ENCODE results near the gene BMP6.

BMP6 gene

GRCh38 chr6:7805078-7805849 is 79.4 kb downstream of the BMP6 start:
- no peak overlapping the region for H3K27ac ChIP-seq
- TF ChIP-seq, protein P1, sequence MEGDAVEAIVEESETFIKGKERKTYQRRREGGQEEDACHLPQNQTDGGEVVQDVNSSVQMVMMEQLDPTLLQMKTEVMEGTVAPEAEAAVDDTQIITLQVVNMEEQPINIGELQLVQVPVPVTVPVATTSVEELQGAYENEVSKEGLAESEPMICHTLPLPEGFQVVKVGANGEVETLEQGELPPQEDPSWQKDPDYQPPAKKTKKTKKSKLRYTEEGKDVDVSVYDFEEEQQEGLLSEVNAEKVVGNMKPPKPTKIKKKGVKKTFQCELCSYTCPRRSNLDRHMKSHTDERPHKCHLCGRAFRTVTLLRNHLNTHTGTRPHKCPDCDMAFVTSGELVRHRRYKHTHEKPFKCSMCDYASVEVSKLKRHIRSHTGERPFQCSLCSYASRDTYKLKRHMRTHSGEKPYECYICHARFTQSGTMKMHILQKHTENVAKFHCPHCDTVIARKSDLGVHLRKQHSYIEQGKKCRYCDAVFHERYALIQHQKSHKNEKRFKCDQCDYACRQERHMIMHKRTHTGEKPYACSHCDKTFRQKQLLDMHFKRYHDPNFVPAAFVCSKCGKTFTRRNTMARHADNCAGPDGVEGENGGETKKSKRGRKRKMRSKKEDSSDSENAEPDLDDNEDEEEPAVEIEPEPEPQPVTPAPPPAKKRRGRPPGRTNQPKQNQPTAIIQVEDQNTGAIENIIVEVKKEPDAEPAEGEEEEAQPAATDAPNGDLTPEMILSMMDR (conservative IDR thresholded peaks at IDR 0.05): no peak

GRCh38 chr6:7805850-7806214 is 79.9 kb downstream of the BMP6 start:
- TF ChIP-seq, protein P1 (conservative IDR thresholded peaks at IDR 0.05): no peak
- H3K27ac ChIP-seq: no peak overlapping the region

DNA sequence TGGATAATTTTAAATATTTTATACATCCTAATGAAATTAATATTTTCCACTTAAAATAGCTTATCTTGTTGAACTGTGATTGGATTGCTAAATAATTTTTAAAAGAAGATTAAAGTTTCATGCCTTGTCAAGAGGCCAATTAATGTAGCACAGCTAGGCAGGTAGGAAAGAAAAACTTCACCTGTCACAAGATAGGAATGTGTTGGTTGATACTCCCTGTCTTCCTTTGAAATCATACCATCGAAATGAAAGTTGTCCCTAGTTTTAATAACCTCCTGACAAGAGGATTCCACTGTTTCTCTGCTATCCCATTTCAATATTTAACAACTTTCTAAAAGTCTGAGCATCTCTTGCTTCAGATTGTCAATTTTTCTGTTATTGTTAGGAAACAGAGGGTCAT is 80.8 kb downstream of the BMP6 start:
- TF ChIP-seq, protein P1 (conservative IDR thresholded peaks at IDR 0.05): no peak
- H3K27ac ChIP-seq: no peak overlapping the region

GRCh38 chr6:7809346-7809745 is 83.4 kb downstream of the BMP6 start:
- no peak overlapping the region for H3K27ac ChIP-seq
- TF ChIP-seq, protein P1 (conservative IDR thresholded peaks at IDR 0.05): no peak

GRCh38 chr6:7811441-7811840 is 85.5 kb downstream of the BMP6 start:
- TF ChIP-seq, protein P1 (conservative IDR thresholded peaks at IDR 0.05): no peak
- no peak overlapping the region for H3K27ac ChIP-seq

DNA sequence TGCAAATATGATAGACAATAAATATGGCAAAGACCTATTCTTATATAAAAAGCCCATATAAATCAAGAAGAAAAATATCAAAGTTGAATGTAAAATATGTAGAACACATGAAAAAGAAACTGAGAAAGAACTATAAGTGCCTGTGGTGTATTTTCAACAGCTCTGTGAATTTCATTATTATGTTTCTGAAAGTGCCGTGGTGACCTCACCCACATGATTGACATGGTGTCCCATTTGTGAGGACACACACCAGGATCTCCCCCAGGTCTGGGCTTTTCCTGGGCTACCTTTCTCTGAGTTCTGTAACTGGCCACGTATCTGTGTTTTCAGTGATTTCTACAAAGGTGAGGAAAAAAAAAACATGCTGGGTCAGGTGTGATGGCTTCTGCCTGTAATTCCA is 86.7 kb downstream of the BMP6 start:
- no peak overlapping the region for H3K27ac ChIP-seq
- TF ChIP-seq, protein P1 (conservative IDR thresholded peaks at IDR 0.05): no peak

DNA sequence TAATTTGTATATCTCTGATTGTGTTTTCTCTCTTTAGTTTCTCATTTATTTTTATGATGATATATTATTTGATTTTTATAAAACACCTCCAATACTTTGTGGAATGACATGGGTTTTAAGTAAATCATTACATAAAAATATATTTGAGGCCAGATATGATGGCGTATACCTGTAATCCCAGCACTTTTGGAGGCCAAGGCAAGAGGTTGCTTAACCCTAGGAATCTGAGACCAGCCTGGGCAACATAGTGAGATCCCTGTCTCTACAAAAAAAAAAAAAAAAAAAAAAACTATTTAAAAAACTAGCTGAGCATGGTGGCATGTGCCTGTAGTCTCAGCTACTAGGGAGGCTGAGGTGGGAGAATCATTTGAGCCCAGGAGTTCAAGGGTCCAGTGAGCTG is 87.3 kb downstream of the BMP6 start:
- H3K27ac ChIP-seq: no peak overlapping the region
- TF ChIP-seq, protein P1 (conservative IDR thresholded peaks at IDR 0.05): no peak
